ENCODE results near the gene PLSCR3.

GRCh38 chr17:7356072-7356549 is 38.2 kb downstream of the PLSCR3 start:
- TF ChIP-seq, protein P1, sequence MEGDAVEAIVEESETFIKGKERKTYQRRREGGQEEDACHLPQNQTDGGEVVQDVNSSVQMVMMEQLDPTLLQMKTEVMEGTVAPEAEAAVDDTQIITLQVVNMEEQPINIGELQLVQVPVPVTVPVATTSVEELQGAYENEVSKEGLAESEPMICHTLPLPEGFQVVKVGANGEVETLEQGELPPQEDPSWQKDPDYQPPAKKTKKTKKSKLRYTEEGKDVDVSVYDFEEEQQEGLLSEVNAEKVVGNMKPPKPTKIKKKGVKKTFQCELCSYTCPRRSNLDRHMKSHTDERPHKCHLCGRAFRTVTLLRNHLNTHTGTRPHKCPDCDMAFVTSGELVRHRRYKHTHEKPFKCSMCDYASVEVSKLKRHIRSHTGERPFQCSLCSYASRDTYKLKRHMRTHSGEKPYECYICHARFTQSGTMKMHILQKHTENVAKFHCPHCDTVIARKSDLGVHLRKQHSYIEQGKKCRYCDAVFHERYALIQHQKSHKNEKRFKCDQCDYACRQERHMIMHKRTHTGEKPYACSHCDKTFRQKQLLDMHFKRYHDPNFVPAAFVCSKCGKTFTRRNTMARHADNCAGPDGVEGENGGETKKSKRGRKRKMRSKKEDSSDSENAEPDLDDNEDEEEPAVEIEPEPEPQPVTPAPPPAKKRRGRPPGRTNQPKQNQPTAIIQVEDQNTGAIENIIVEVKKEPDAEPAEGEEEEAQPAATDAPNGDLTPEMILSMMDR (IDR thresholded peaks at IDR 0.05) = peak; percentile 94
- TF ChIP-seq CBFB (CRISPR knock-in tag; IDR thresholded peaks at IDR 0.05; ENCODE audit: low read depth) (no peak), USF2 (CRISPR knock-in tag; IDR thresholded peaks at IDR 0.05) (0 out of 2 replicates have a peak, but pooled peaks have one; percentile 19), AFF4 (CRISPR knock-in tag; IDR thresholded peaks at IDR 0.05; ENCODE audit: borderline replicate concordance) (no peak), MAX (CRISPR knock-in tag; IDR thresholded peaks at IDR 0.05) (peak; percentile 60; the same call in 1 of the 2 replicates), NR2C2 (CRISPR knock-in tag; IDR thresholded peaks at IDR 0.05) (no peak), CREB1 (CRISPR knock-in tag; IDR thresholded peaks at IDR 0.05) (no peak), SOX15 (CRISPR knock-in tag; IDR thresholded peaks at IDR 0.05) (no peak), ZNF671 (CRISPR knock-in tag; IDR thresholded peaks at IDR 0.05) (no peak), CREM (CRISPR knock-in tag; IDR thresholded peaks at IDR 0.05) (no peak), FOXP4 (CRISPR knock-in tag; IDR thresholded peaks at IDR 0.05) (peak; percentile 69; the same call in 1 of the 2 replicates), ZBTB21 (CRISPR knock-in tag; IDR thresholded peaks at IDR 0.05; ENCODE audit: borderline replicate concordance) (0 out of 2 replicates have a peak, but pooled peaks have one; percentile 46)
- TF ChIP-seq, protein P2, sequence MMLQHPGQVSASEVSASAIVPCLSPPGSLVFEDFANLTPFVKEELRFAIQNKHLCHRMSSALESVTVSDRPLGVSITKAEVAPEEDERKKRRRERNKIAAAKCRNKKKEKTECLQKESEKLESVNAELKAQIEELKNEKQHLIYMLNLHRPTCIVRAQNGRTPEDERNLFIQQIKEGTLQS (CRISPR knock-in tag; conservative IDR thresholded peaks at IDR 0.05) = no peak

Measured in WTC11 (cell line).